Epithelial cell of proximal tubule (primary cell): ENCODE results near the gene PIK3IP1. TPM values are rescaled to one million over a fixed set of nuclear protein-coding genes. Genes with fewer than 3 reads are reported as not detected.
A peak's percentile ranks its signal among the peaks of the same experiment; 100 is the strongest.

Experiments
- DNase-seq: peaks from one replicate; pipeline ENCODE4 v3.0.0-alpha.2; 2011; ENCODE audit warnings: low read depth
- H3K4me3 ChIP-seq: 2 replicates; pipeline ENCODE4 v1.5.1; 2011; ENCODE audit warnings: low read depth, mild to moderate bottlenecking, low read length
- CTCF ChIP-seq: conservative IDR thresholded peaks from 2 replicates; pipeline ENCODE4 v1.5.1; 2012; ENCODE audit warnings: low read depth, mild to moderate bottlenecking, low read length
- total RNA-seq: library from RNA; depleted of rRNA; stranded (reverse); fragments of >200 nt; gene quantifications from 2 replicates; pipeline ENCODE4 v1.2.3, GENCODE V29; 2015

The PIK3IP1 gene
- total RNA-seq, 1 donor from 2014 or later, result 11.8 TPM

DNA sequence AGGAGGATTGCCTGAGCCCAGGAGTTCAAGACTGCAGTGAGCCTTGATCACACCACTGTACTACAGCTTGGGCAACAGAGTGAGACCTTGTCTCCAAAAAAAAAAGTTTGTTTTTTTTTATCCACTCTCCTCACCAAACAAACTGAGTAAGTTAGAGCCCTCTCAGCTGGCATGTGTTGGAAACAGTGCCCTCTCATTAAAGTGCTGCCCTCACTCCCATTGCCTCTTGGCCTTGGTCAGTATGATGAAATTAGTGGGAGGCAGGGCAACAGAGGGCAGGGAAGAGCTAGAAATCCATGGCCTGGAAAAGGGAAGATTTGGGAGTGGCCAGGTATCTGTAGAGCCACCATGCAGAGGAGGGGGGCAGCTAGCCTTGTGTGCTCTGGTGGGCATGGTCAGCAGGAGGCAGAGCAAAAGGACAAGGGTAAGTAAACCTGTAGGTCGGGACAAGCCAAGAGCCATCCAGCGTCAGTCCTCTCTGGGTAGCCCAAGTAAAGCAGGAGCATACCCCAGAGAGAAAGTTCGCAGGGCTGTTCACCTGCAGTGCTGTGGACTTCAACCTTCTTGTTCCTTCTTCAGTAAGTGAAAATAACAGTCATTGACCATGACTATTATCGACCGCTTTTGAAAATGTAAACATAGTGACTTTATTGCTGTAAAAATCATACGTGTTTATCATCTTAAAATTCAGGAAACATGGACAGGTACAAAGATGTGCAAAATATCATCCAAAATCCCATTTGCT lies 28.2 kb downstream of the PIK3IP1 start:
- no peak for DNase-seq
- TF ChIP-seq CTCF, result no peak
- no peak overlapping the region for H3K4me3 ChIP-seq

GRCh38 chr22:31262312-31263133 lies 29.8 kb downstream of the PIK3IP1 start:
- no peak for DNase-seq
- TF ChIP-seq CTCF, result no peak
- no peak overlapping the region for H3K4me3 ChIP-seq

GRCh38 chr22:31260474-31260856 lies 31.8 kb downstream of the PIK3IP1 start:
- H3K4me3 ChIP-seq, result no peak overlapping the region
- TF ChIP-seq CTCF, result no peak
- DNase-seq, result no peak

DNA sequence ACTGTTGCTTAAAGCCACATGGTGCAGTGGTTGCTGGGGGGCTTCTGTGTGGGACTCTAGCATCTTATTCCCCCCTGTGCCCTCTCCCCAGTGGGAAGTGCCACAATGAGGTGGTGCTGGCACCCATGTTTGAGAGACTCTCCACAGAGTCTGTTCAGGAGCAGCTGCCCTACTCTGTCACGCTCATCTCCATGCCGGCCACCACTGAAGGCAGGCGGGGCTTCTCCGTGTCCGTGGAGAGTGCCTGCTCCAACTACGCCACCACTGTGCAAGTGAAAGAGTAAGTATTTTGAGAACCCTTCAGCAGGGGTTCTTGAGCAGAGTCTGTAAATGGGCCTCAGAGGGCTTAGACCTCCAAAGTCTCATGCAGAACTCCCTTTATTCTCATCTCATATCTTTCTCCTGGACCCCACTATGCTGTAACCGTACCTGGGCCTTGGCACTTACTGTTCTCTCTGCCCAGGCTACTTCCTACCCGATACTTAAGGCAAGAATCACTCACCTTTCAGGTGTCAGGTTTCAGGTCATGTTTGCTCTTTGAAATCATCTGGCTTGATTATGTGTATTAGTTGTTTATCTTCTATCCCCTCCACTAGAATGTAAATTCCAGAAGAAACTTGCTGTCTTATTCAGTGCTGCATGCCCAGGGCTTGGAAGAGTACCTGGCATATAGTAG lies 32.4 kb downstream of the PIK3IP1 start:
- H3K4me3 ChIP-seq, result no peak overlapping the region
- no peak for DNase-seq
- TF ChIP-seq CTCF, result no peak

- H3K4me3 ChIP-seq, result no peak overlapping the region
- no peak for DNase-seq
- no peak for TF ChIP-seq CTCF
Observed at GRCh38 chr22:31253949-31254348, 38.3 kb downstream of the PIK3IP1 start.

DNA sequence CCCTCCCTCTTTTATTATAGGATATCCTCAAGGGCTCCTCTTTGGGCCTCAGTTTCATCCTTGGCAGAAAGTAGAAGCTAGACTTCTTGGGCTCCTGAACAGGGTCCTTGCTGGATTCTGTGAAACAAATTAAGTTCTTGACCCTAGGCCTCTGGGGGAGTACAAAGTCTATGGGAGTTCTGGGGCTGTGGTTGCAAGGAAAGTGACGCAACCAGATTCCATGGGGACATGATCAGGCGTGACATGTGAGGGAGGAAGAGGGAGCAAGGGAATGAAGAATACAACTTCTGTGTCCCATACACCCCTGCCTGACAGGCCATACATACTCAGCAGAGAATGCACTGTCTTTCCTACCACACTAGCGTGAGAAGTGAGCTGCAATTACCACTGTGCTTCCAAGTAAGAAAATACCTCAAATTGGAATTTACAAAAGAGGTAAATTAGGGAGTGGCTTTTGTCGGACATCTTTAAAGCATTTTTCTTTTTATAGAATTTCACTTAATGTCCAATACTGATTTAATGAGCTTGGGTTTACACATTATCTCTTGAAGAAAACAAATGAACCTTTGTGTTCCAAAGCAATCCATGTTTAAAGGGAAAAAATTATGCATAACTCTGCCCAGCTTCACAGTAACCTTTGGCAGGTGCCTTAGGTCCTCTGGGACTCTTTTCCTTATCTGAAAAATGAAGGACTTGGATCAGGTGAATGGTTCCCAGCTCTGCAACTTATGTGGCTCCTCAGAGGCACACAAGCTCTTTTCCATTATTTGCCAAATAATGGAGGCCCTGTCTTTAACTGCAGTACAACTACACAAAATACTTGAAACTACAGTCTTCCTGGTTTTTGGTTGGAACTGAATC lies 41.3 kb downstream of the PIK3IP1 start:
- no peak for DNase-seq
- H3K4me3 ChIP-seq, result peak overlapping the region; percentile 71
- no peak for TF ChIP-seq CTCF
